ENCODE measurements around the gene DTD2. TPM values are rescaled to one million over a fixed set of nuclear protein-coding genes. Genes with fewer than 3 reads are reported as not detected.

Gene DTD2
- total and polyA plus RNA-seq, 2 experiments from 2014 or later, result 13.7 to 49.2 TPM

DNA sequence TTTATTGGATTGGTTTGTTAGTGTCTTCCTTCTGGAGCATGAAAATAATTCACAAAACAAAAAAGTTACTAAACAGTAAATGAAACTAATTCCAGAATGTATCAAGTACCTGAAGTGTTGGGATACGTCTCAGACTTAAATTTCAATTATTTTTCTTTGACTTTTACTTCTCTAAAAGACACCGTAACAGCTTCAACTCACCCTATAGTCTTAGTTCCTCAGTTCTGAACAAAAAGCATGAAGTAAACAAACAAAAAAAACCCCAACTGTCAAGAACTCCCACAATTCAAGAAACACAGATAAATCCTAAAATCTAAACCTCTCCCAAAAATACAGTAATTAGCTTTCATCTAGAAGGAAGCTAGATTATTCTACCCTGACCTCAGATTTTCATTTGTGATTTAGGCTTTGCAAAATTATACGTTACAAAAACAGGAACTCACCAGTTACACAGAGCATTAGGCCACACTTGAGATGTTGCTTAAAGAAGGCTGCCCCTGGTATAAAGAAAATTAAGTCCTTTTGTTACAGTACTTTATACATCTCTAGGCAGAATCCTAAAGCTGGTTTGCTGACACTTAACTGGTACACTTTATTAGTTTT is 47.2 kb downstream of the DTD2 start:
- Histone ChIP-seq H3K9me3 (ENCODE audit: low read depth) (no peaks in the 10 kb centered on the region), H3K36me3 (replicated peaks; ENCODE audit: insufficient read depth, low read depth) (no peaks in the 10 kb centered on the region), H3K4me2 (no peak overlapping the region), H2AFZ (no peak overlapping the region), H3K4me1 (ENCODE audit: insufficient read depth) (peaks cover 8% of the 10 kb centered on the region), H3K9me2 (replicated peaks; ENCODE audit: insufficient read depth) (no peaks in the 10 kb centered on the region), H3K27ac (no peak overlapping the region), H3K79me2 (peaks cover 67% of the 10 kb centered on the region), H3K4me3 (no peak overlapping the region), H4K20me1 (ENCODE audit: insufficient read depth, poor library complexity, severe bottlenecking) (no peaks in the 10 kb centered on the region), H3K27me3 (no peaks in the 10 kb centered on the region)
- DNase-seq (ENCODE audit: low spot score), result no peak
- TF ChIP-seq EZH2phosphoT487 (IDR thresholded peaks at IDR 0.05; ENCODE audit: low read depth, severe bottlenecking, unreplicated experiment), result no peak
- TF ChIP-seq EZH2 (IDR thresholded peaks at IDR 0.05; ENCODE audit: borderline replicate concordance), result no peak
- no peak for TF ChIP-seq CTCF (IDR thresholded peaks at IDR 0.05; ENCODE audit: poor library complexity)
- 92% methylated on average over 3 of the region's 3 CpGs for WGBS (ENCODE audit: low lambda C conversion rate, missing lambda C conversion rate)

DNA sequence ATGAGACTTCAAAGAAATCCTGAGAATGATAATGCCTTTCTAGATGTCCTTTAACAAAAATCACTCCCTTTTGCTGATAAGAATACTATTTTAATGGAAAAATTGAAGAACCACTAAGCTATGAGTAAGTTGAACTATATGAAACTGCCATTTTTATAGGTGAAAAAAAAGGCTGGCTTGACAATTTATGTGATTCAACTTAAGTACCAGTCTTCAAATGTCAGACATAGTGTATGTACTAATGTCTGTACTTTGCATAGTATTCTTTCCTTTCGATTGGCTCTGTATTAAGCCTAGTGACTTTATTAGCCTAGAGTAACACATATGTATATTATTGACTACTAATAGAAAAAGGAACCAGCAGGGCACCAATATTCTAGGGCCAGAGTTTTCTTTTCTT is 48.9 kb downstream of the DTD2 start:
- Histone ChIP-seq H3K9me2 (replicated peaks; ENCODE audit: insufficient read depth) (no peaks in the 10 kb centered on the region), H3K27me3 (no peaks in the 10 kb centered on the region), H3K9me3 (ENCODE audit: low read depth) (no peaks in the 10 kb centered on the region), H3K79me2 (peaks cover 66% of the 10 kb centered on the region), H4K20me1 (ENCODE audit: insufficient read depth, poor library complexity, severe bottlenecking) (no peaks in the 10 kb centered on the region), H3K36me3 (replicated peaks; ENCODE audit: insufficient read depth, low read depth) (no peaks in the 10 kb centered on the region), H3K4me2 (no peak overlapping the region), H3K27ac (no peak overlapping the region), H3K4me3 (no peak overlapping the region), H2AFZ (no peak overlapping the region), H3K4me1 (ENCODE audit: insufficient read depth) (peaks cover 8% of the 10 kb centered on the region)
- no peak for TF ChIP-seq CTCF (IDR thresholded peaks at IDR 0.05; ENCODE audit: poor library complexity)
- TF ChIP-seq EZH2phosphoT487 (IDR thresholded peaks at IDR 0.05; ENCODE audit: low read depth, severe bottlenecking, unreplicated experiment), result no peak
- TF ChIP-seq EZH2 (IDR thresholded peaks at IDR 0.05; ENCODE audit: borderline replicate concordance), result no peak
- DNase-seq (ENCODE audit: low spot score), result no peak
- WGBS (ENCODE audit: low lambda C conversion rate, missing lambda C conversion rate), result 95% methylated on average over 1 of the region's 1 CpG

GRCh38 chr14:31405599-31406232 is 51.6 kb downstream of the DTD2 start:
- Histone ChIP-seq H4K20me1 (ENCODE audit: insufficient read depth, poor library complexity, severe bottlenecking) (no peaks in the 10 kb centered on the region), H3K27me3 (no peaks in the 10 kb centered on the region), H3K9me2 (replicated peaks; ENCODE audit: insufficient read depth) (no peaks in the 10 kb centered on the region), H3K36me3 (replicated peaks; ENCODE audit: insufficient read depth, low read depth) (peaks cover 3% of the 10 kb centered on the region), H3K4me3 (no peak overlapping the region), H3K79me2 (peaks cover 50% of the 10 kb centered on the region), H3K4me1 (ENCODE audit: insufficient read depth) (peaks cover 3% of the 10 kb centered on the region), H3K9me3 (ENCODE audit: low read depth) (no peaks in the 10 kb centered on the region), H3K27ac (peak overlapping the region; percentile 9), H3K4me2 (no peak overlapping the region), H2AFZ (no peak overlapping the region)
- TF ChIP-seq EZH2 (IDR thresholded peaks at IDR 0.05; ENCODE audit: borderline replicate concordance) (no peak), EZH2phosphoT487 (IDR thresholded peaks at IDR 0.05; ENCODE audit: low read depth, severe bottlenecking, unreplicated experiment) (no peak), CTCF (IDR thresholded peaks at IDR 0.05; ENCODE audit: poor library complexity) (no peak)
- DNase-seq (ENCODE audit: low spot score), result peak; percentile 19
- WGBS (ENCODE audit: low lambda C conversion rate, missing lambda C conversion rate), result 68% methylated on average over 4 of the region's 4 CpGs

Measured in hepatocyte (in vitro differentiated cells).